H1 (cell line): Measurements from ENCODE around the gene CETN1. TPM values are rescaled to one million over a fixed set of nuclear protein-coding genes. Genes with fewer than 3 reads are reported as not detected.

Source experiments
- CTCF ChIA-PET: fragments of 300-600 bp; sonication (Branson Sonifier 250); formaldehyde crosslinking; loops from one replicate; lab custom pipeline; 2021; ENCODE audit not compliant: partially characterized antibody; lab: Charles Lee
- POLR2A ChIA-PET: fragments of 300-600 bp; sonication (Branson Sonifier 250); formaldehyde crosslinking; loops from one replicate; lab custom pipeline; 2021; ENCODE audit warnings: inconsistent platforms; ENCODE audit not compliant: partially characterized antibody; lab: Charles Lee
- DNase-seq, 2 experiments: peaks; one replicate each; pipeline versions ENCODE4 v3.0.0 to v3.0.0-alpha.2; 2010 to 2022; ENCODE audit warnings: low spot score in 2 of 2, low read depth in 1 of 2, mixed read lengths in 1 of 2
- FAIRE-seq: peaks from 2 replicates; lab custom pipeline; 2011; peaks lifted over from hg19 to GRCh38; lab: Jason Lieb, UNC
- H2AFZ ChIP-seq: 2 replicates; pipeline ENCODE4 v1.8.1; 2012; ENCODE audit warnings: low read length, inconsistent platforms
- H2AK5ac ChIP-seq: 2 replicates; pipeline ENCODE4 v1.6.1; 2013; ENCODE audit warnings: low read depth, low read length
- H2BK120ac ChIP-seq: replicated peaks from 2 replicates; pipeline ENCODE3; 2013; ENCODE audit warnings: low read depth, low read length, inconsistent platforms
- H2BK12ac ChIP-seq: 2 replicates; pipeline ENCODE4 v1.6.1; 2013; ENCODE audit warnings: low read depth, low read length
- H2BK15ac ChIP-seq: 2 replicates; pipeline ENCODE4 v1.6.1; 2013; ENCODE audit warnings: low read length
- H2BK20ac ChIP-seq: 2 replicates; pipeline ENCODE4 v1.6.1; 2013; ENCODE audit warnings: low read length
- H2BK5ac ChIP-seq: 2 replicates; pipeline ENCODE4 v1.6.1; 2013; ENCODE audit warnings: low read depth, low read length
- H3K14ac ChIP-seq: 2 replicates; pipeline ENCODE4 v1.6.1; 2013; ENCODE audit warnings: inconsistent platforms; ENCODE audit not compliant: insufficient read length
- H3K18ac ChIP-seq: 2 replicates; pipeline ENCODE4 v1.6.1; 2013; ENCODE audit warnings: low read length; ENCODE audit errors: extremely low read depth
- H3K23ac ChIP-seq: 2 replicates; pipeline ENCODE4 v1.6.1; 2013; ENCODE audit warnings: inconsistent platforms; ENCODE audit not compliant: insufficient read length
- H3K23me2 ChIP-seq: 2 replicates; pipeline ENCODE4 v1.6.1; 2013; ENCODE audit warnings: low read depth, low read length
- H3K27ac ChIP-seq: 2 replicates; pipeline ENCODE4 v1.6.1; 2011; ENCODE audit warnings: low read depth, low read length, inconsistent platforms
- H3K27me3 ChIP-seq, 4 experiments: replicated peaks in 1 of 4; 1 replicate in 1 of 4; 2 replicates in 3 of 4; pipeline versions ENCODE4 v1.6.1 to v1.8.1; 2011 to 2013; ENCODE audit warnings: low read length in 3 of 4, mild to moderate bottlenecking in 3 of 4, inconsistent platforms in 2 of 4, mixed read lengths in 2 of 4, moderate library complexity in 1 of 4; ENCODE audit not compliant: control insufficient read depth in 3 of 4, insufficient read depth in 3 of 4; ENCODE audit errors: extremely low read depth in 1 of 4
- H3K36me3 ChIP-seq, 4 experiments: 2 replicates each; pipeline versions ENCODE4 v1.6.1 to v1.8.1; 2011 to 2013; ENCODE audit warnings: mild to moderate bottlenecking in 4 of 4, low read length in 3 of 4, moderate library complexity in 2 of 4, control low read depth in 1 of 4, inconsistent platforms in 1 of 4; ENCODE audit not compliant: insufficient read depth in 4 of 4, control insufficient read depth in 2 of 4
- H3K4ac ChIP-seq: replicated peaks from 2 replicates; pipeline ENCODE3; 2013; ENCODE audit warnings: low read length, low read depth, mixed read lengths, inconsistent platforms; ENCODE audit not compliant: insufficient read length
- H3K4me1 ChIP-seq, 4 experiments: replicated peaks in 1 of 4; 1 replicate in 1 of 4; 2 replicates in 3 of 4; pipeline versions ENCODE4 v1.6.1 to v1.8.1; 2011 to 2013; ENCODE audit warnings: low read length in 3 of 4, inconsistent platforms in 2 of 4, mixed read lengths in 1 of 4; ENCODE audit not compliant: insufficient read depth in 4 of 4, control insufficient read depth in 3 of 4
- H3K4me2 ChIP-seq, 2 experiments: 2 replicates each; pipeline versions ENCODE4 v1.6.1 to v1.8.1; 2011 to 2013; ENCODE audit warnings: low read depth in 2 of 2, low read length in 2 of 2, control low read depth in 1 of 2, inconsistent platforms in 1 of 2, mild to moderate bottlenecking in 1 of 2; ENCODE audit not compliant: insufficient read depth in 1 of 2
- H3K4me3 ChIP-seq, 4 experiments: fragments of 200-600, 300-600 bp in 1 of 4; sonication (generic), shearing (Covaris generic), sonication (Bioruptor Twin) in 1 of 4; 2 replicates each; pipeline versions ENCODE4 v1.5.1 to v1.8.1; 2011 to 2016; ENCODE audit warnings: low read length in 4 of 4, low read depth in 3 of 4, control low read depth in 2 of 4, inconsistent platforms in 2 of 4, mild to moderate bottlenecking in 2 of 4, mixed read lengths in 1 of 4, moderate library complexity in 1 of 4; ENCODE audit not compliant: insufficient read depth in 2 of 4; ENCODE audit errors: extremely low read depth in 1 of 4
- H3K56ac ChIP-seq: replicated peaks from 2 replicates; pipeline ENCODE3; 2013; ENCODE audit warnings: low read depth, mild to moderate bottlenecking, mixed read lengths, low read length, inconsistent platforms; ENCODE audit not compliant: insufficient read length
- H3K79me1 ChIP-seq: 2 replicates; pipeline ENCODE4 v1.6.1; 2013; ENCODE audit warnings: low read depth, low read length, control low read depth
- H3K79me2 ChIP-seq, 2 experiments: 2 replicates each; pipeline versions ENCODE4 v1.6.1 to v1.8.1; 2012 to 2013; ENCODE audit warnings: low read length in 2 of 2, mild to moderate bottlenecking in 2 of 2, inconsistent platforms in 1 of 2; ENCODE audit not compliant: insufficient read depth in 2 of 2, control insufficient read depth in 1 of 2
- H3K9ac ChIP-seq, 4 experiments: replicated peaks in 1 of 4; 1 replicate in 1 of 4; 2 replicates in 3 of 4; pipeline versions ENCODE4 v1.6.1 to v1.8.1; 2011 to 2013; ENCODE audit warnings: low read depth in 3 of 4, low read length in 3 of 4, control low read depth in 2 of 4, mild to moderate bottlenecking in 2 of 4, moderate library complexity in 2 of 4, inconsistent platforms in 1 of 4; ENCODE audit errors: extremely low read depth in 1 of 4
- H3K9me3 ChIP-seq, 2 experiments: 2 replicates each; pipeline versions ENCODE4 v1.6.1 to v1.8.1; 2012 to 2013; ENCODE audit warnings: mild to moderate bottlenecking in 2 of 2, moderate library complexity in 2 of 2, control low read depth in 1 of 2, inconsistent platforms in 1 of 2, low read depth in 1 of 2, low read length in 1 of 2, mixed read lengths in 1 of 2; ENCODE audit not compliant: insufficient read depth in 2 of 2
- H4K20me1 ChIP-seq, 2 experiments: replicated peaks in 1 of 2; 2 replicates each; pipeline versions ENCODE3 to v1.8.1; 2011 to 2013; ENCODE audit warnings: inconsistent platforms in 2 of 2, low read length in 2 of 2, mild to moderate bottlenecking in 1 of 2; ENCODE audit not compliant: insufficient read depth in 2 of 2, control insufficient read depth in 1 of 2
- H4K5ac ChIP-seq: 2 replicates; pipeline ENCODE4 v1.6.1; 2013; ENCODE audit warnings: low read length, low read depth, mixed read lengths, inconsistent platforms; ENCODE audit not compliant: insufficient read length
- H4K8ac ChIP-seq: 2 replicates; pipeline ENCODE4 v1.8.0; 2013; ENCODE audit warnings: mild to moderate bottlenecking, moderate library complexity, low read length, inconsistent platforms; ENCODE audit not compliant: insufficient read depth; ENCODE audit errors: extremely low read depth
- H4K91ac ChIP-seq: replicated peaks from 2 replicates; pipeline ENCODE3; 2013; ENCODE audit warnings: low read length, mixed read lengths, inconsistent platforms; ENCODE audit not compliant: insufficient read length
- BCL11A ChIP-seq, 2 experiments: IDR thresholded peaks; one replicate each; pipeline ENCODE4 v1.6.1; 2011; ENCODE audit warnings: low read depth in 2 of 2, low read length in 2 of 2, mild to moderate bottlenecking in 2 of 2
- CTBP2 ChIP-seq: IDR thresholded peaks from 2 replicates; pipeline ENCODE4 v1.7.0; 2011; ENCODE audit warnings: borderline replicate concordance, mild to moderate bottlenecking, moderate library complexity, mixed read lengths, low read length; ENCODE audit not compliant: insufficient read depth, insufficient read length
- HDAC2 ChIP-seq, 2 experiments: fragments of 300-600 bp in 1 of 2; sonication (generic) in 1 of 2; IDR thresholded peaks; 2 replicates each; pipeline ENCODE4 v1.6.1; 2011 to 2012; ENCODE audit warnings: low read depth in 2 of 2, low read length in 2 of 2, mild to moderate bottlenecking in 2 of 2, moderate library complexity in 2 of 2, borderline replicate concordance in 1 of 2, inconsistent platforms in 1 of 2
- KDM1A ChIP-seq: fragments of 200-600, 300-600 bp; sonication (generic); IDR thresholded peaks from 2 replicates; pipeline ENCODE4 v1.7.1; 2016; ENCODE audit warnings: mild to moderate bottlenecking, low read length, borderline replicate concordance
- KDM4A ChIP-seq: IDR thresholded peaks from one replicate; pipeline ENCODE4 v1.7.1; 2012; ENCODE audit warnings: low read depth, mild to moderate bottlenecking, moderate library complexity, low read length, inconsistent platforms; ENCODE audit not compliant: severe bottlenecking
- KDM5A ChIP-seq: fragments of 200-600 bp; IDR thresholded peaks from 2 replicates; pipeline ENCODE4 v1.7.1; 2012; ENCODE audit warnings: mild to moderate bottlenecking, low read length, inconsistent platforms, mixed read lengths
- NANOG ChIP-seq: IDR thresholded peaks from 2 replicates; pipeline ENCODE4 v1.6.1; 2011; ENCODE audit warnings: low read length, low read depth, mild to moderate bottlenecking, inconsistent platforms; ENCODE audit not compliant: insufficient read depth, poor library complexity, severe bottlenecking
- POU5F1 ChIP-seq: IDR thresholded peaks from 2 replicates; pipeline ENCODE4 v1.6.1; 2011; ENCODE audit warnings: low read depth, mild to moderate bottlenecking, low read length, moderate library complexity
- RAD21 ChIP-seq, 2 experiments: IDR thresholded peaks in 1 of 2; conservative IDR thresholded peaks in 1 of 2; 2 replicates each; pipeline ENCODE4 v1.6.1; 2011; ENCODE audit warnings: low read depth in 2 of 2, low read length in 2 of 2, improper control_type of control experiment in 1 of 2, inconsistent platforms in 1 of 2, mild to moderate bottlenecking in 1 of 2, moderate library complexity in 1 of 2
- RBBP5 ChIP-seq: IDR thresholded peaks from 2 replicates; pipeline ENCODE4 v1.7.1; 2012; ENCODE audit warnings: low read depth, mild to moderate bottlenecking, inconsistent platforms, low read length, moderate library complexity, borderline replicate concordance
- SIN3A ChIP-seq, 2 experiments: IDR thresholded peaks in 1 of 2; conservative IDR thresholded peaks in 1 of 2; 2 replicates each; pipeline ENCODE4 v1.6.1; 2011 to 2012; ENCODE audit warnings: low read length in 2 of 2, improper control_type of control experiment in 1 of 2, low read depth in 1 of 2, mild to moderate bottlenecking in 1 of 2
- TAF1 ChIP-seq: IDR thresholded peaks from 2 replicates; pipeline ENCODE4 v1.6.1; 2011; ENCODE audit warnings: mild to moderate bottlenecking, low read depth, low read length
- ZNF274 ChIP-seq: IDR thresholded peaks from 2 replicates; pipeline ENCODE4 v1.7.0; 2012; ENCODE audit warnings: low read length, borderline replicate concordance; ENCODE audit errors: extremely low read depth
- WGBS, 2 experiments: shearing (Covaris generic) in 1 of 2; methylation state at CpG; one replicate each; pipeline versions ENCODE4 v1.1.6 to v1.1.7; 2013 to 2015; ENCODE audit warnings: low lambda C conversion rate in 2 of 2, mixed read lengths in 2 of 2, inconsistent platforms in 1 of 2, low coverage in 1 of 2, missing lambda C conversion rate in 1 of 2; ENCODE audit not compliant: insufficient replicate concordance in 2 of 2, insufficient coverage in 1 of 2, insufficient read length in 1 of 2; ENCODE audit errors: extremely low coverage in 1 of 2, missing lambda C conversion rate in 1 of 2; 5-methylcytosine and 5-hydroxymethylcytosine counted together
- polyA plus RNA-seq, 7 experiments: library from polyadenylated mRNA; depleted of rRNA in 3 of 7; stranded (reverse) in 5 of 7; unstranded in 2 of 7; fragments of >200 nt in 5 of 7; fragments of 200-250 nt in 2 of 7; gene quantifications; 1 replicate in 5 of 7; 2 replicates in 1 of 7; 4 replicates in 1 of 7; pipeline versions ENCODE4 v1.2.1 to v1.2.3, GENCODE V29; 2011 to 2013; ENCODE audit warnings: missing spikeins in 2 of 7, mixed read lengths in 2 of 7
- total RNA-seq: library from RNA; stranded (reverse); fragmentation: NEBNext Ultra II Directional; extraction: Animal tissue kit (Norgen Biotek cat#: 25700); gene quantifications from 2 replicates; pipeline ENCODE4 v1.2.1, GENCODE V29; 2021

The CETN1 gene
- total and polyA plus RNA-seq, 2 of the 8 experiments (the other 6 are each of a cell fraction or from before 2014, with no cell fraction given): not detected

DNA sequence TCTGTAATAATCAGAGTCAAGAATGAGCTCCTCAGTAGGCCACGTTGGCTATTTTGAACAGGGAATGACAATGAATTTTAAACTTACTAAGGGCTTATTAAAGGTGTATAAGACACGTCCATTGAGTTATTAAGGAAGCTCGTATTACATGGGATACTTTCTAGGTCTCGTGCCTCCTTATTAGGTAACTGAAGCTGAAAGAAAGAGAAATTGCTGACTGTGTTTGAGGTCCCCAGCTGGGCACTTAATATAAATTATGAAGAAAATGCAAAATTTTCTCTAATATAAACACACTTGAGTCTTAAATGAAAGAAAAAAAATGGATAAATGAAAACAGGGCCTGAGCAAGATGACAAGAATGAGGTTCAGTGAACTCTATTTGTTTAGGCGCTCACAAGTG, 38.4 kb downstream of the CETN1 start:
- Histone ChIP-seq H2BK15ac (no peak overlapping the region), H3K9me3 (no peaks in the 10 kb centered on the region), H2AK5ac (no peak overlapping the region), H3K9ac (no peak overlapping the region), H3K27ac (no peak overlapping the region), H3K4me3 (no peak overlapping the region), H3K14ac (no peak overlapping the region), H3K23me2 (no peaks in the 10 kb centered on the region; the same call in 1 of the 2 replicates), H3K79me1 (no peaks in the 10 kb centered on the region), H3K4ac (no peak overlapping the region), H2BK20ac (no peak overlapping the region), H2BK12ac (no peak overlapping the region), H3K56ac (no peak overlapping the region), H2BK120ac (no peak overlapping the region), H4K20me1 (no peaks in the 10 kb centered on the region), H3K18ac (no peak overlapping the region), H4K5ac (no peak overlapping the region), H3K27me3 (no peaks in the 10 kb centered on the region), H3K36me3 (no peaks in the 10 kb centered on the region), H4K8ac (no peak overlapping the region), H3K79me2 (no peaks in the 10 kb centered on the region), H2AFZ (no peak overlapping the region), H2BK5ac (no peak overlapping the region), H3K4me2 (no peak overlapping the region), H4K91ac (no peak overlapping the region), H3K4me1 (no peaks in the 10 kb centered on the region), H3K23ac (no peak overlapping the region)
- ChIA-PET CTCF (interaction anchor here (0.8 to 2.4 kb wide), 9 partner anchors 12 to 333 kb away, joined by 3 to 13 read pairs (median 4); no protein-coding TSS in a partner anchor), POLR2A (no interaction called here)
- DNase-seq (no peak), FAIRE-seq (no peak)
- 91% methylated on average over 5 of the region's 5 CpGs; no CpG with 5 or more reads in 1 of the 2 experiments for WGBS, 2 experiments
- no peak for TF ChIP-seq BCL11A (IDR thresholded peaks at IDR 0.05; ENCODE audit: low read depth in 2 of 2, low read length in 2 of 2)
- TF ChIP-seq ZNF274: no peak
- no peak for TF ChIP-seq KDM4A
- no peak for TF ChIP-seq CTBP2
- no peak for TF ChIP-seq SIN3A (conservative IDR thresholded peaks at IDR 0.05 in 1 of 2, IDR thresholded peaks at IDR 0.05 in 1 of 2; ENCODE audit: low read depth in 1 of 2, low read length in 2 of 2)
- no peak for TF ChIP-seq KDM5A
- TF ChIP-seq HDAC2 (IDR thresholded peaks at IDR 0.05; ENCODE audit: borderline replicate concordance in 1 of 2, low read depth in 2 of 2, low read length in 2 of 2): no peak
- no peak for TF ChIP-seq RAD21 (IDR thresholded peaks at IDR 0.05 in 1 of 2, conservative IDR thresholded peaks at IDR 0.05 in 1 of 2; ENCODE audit: low read depth in 2 of 2, low read length in 2 of 2)
- no peak for TF ChIP-seq POU5F1
- TF ChIP-seq KDM1A: no peak
- TF ChIP-seq NANOG: no peak
- TF ChIP-seq RBBP5: no peak
- no peak for TF ChIP-seq TAF1
